NCI-H2081 (cell line): ENCODE results near the gene FLYWCH1.

Experiments used
- DNase-seq, 2 experiments: peaks; one replicate each; lab custom pipeline; 2025; lab: John Stamatoyannopoulos, UW

Gene FLYWCH1

GRCh38 chr16:2985893-2986355, 74.2 kb downstream of the FLYWCH1 start:
- peak in 1 of 2 experiments; percentile 16 for DNase-seq

- DNase-seq, result no peak
Observed at GRCh38 chr16:2986623-2987188, 75.0 kb downstream of the FLYWCH1 start.

- DNase-seq, result no peak
Observed at GRCh38 chr16:2987286-2987685, 75.6 kb downstream of the FLYWCH1 start.

- DNase-seq, result peak; percentile 42 to 75
Observed at GRCh38 chr16:2987833-2988232, 76.1 kb downstream of the FLYWCH1 start.

GRCh38 chr16:2988590-2989099, 76.9 kb downstream of the FLYWCH1 start:
- no peak for DNase-seq

GRCh38 chr16:2990891-2991290, 79.2 kb downstream of the FLYWCH1 start:
- no peak for DNase-seq

GRCh38 chr16:2991566-2992261, 80.0 kb downstream of the FLYWCH1 start:
- no peak for DNase-seq

- DNase-seq, result no peak
Observed at GRCh38 chr16:2992383-2993081, 80.8 kb downstream of the FLYWCH1 start.

- no peak for DNase-seq
Observed at GRCh38 chr16:2996298-2996697, 84.6 kb downstream of the FLYWCH1 start.

- no peak for DNase-seq
Observed at GRCh38 chr16:2999929-3000328, 88.2 kb downstream of the FLYWCH1 start.

- DNase-seq, result no peak
Observed at GRCh38 chr16:3000540-3000939, 88.8 kb downstream of the FLYWCH1 start.
